GM12878 (cell line): Measurements from ENCODE around the gene SESTD1.

Experiments
- BHLHE40 ChIP-seq, 2 experiments: fragments of 450-650 bp in 1 of 2; IDR thresholded peaks; 2 replicates each; pipeline ENCODE4 v1.6.1; 2011 to 2017; ENCODE audit warnings: low read depth in 2 of 2, borderline replicate concordance in 1 of 2, improper control_type of control experiment in 1 of 2, low read length in 1 of 2, mild to moderate bottlenecking in 1 of 2
- CTCF ChIP-seq, 3 experiments: IDR thresholded peaks in 2 of 3; conservative IDR thresholded peaks in 1 of 3; 2 replicates each; pipeline ENCODE4 v1.5.1; 2011; ENCODE audit warnings: low read depth in 3 of 3, low read length in 3 of 3, mild to moderate bottlenecking in 3 of 3, control low read depth in 2 of 3, moderate library complexity in 2 of 3, inconsistent platforms in 1 of 3, mixed read lengths in 1 of 3; ENCODE audit not compliant: control insufficient read depth in 2 of 3, insufficient read depth in 1 of 3; ENCODE audit errors: extremely low read depth in 1 of 3
- CUX1 ChIP-seq: IDR thresholded peaks from 2 replicates; pipeline ENCODE4 v1.6.1; 2012; ENCODE audit warnings: improper control_type of control experiment, low read depth, low read length; ENCODE audit not compliant: insufficient replicate concordance
- EP300 ChIP-seq, 2 experiments: fragments of 150-350 bp in 1 of 2; IDR thresholded peaks; 2 replicates each; pipeline ENCODE4 v1.6.1; 2011 to 2012; ENCODE audit warnings: low read depth in 2 of 2, low read length in 2 of 2, borderline replicate concordance in 1 of 2, improper control_type of control experiment in 1 of 2, inconsistent platforms in 1 of 2; ENCODE audit not compliant: control insufficient read depth in 1 of 2
- NR2F1 ChIP-seq: fragments of 450-650 bp; conservative IDR thresholded peaks from 2 replicates; pipeline ENCODE4 v1.6.1; 2017; ENCODE audit warnings: mild to moderate bottlenecking
- NRF1 ChIP-seq: conservative IDR thresholded peaks from 2 replicates; pipeline ENCODE4 v1.6.1; 2011; ENCODE audit warnings: mild to moderate bottlenecking, low read depth, low read length, improper control_type of control experiment
- POLR2A ChIP-seq: IDR thresholded peaks from 2 replicates; pipeline ENCODE4 v1.6.1; 2011; ENCODE audit warnings: low read depth, mild to moderate bottlenecking, low read length
- POLR2AphosphoS5 ChIP-seq: IDR thresholded peaks from 2 replicates; pipeline ENCODE4 v1.6.1; 2011; ENCODE audit warnings: mild to moderate bottlenecking, low read length, inconsistent platforms
- RAD21 ChIP-seq: IDR thresholded peaks from 2 replicates; pipeline ENCODE4 v1.6.1; 2011; ENCODE audit warnings: mild to moderate bottlenecking, low read depth, low read length, moderate library complexity; ENCODE audit not compliant: insufficient read depth
- SREBF2 ChIP-seq: IDR thresholded peaks from 2 replicates; pipeline ENCODE4 v1.6.1; 2012; ENCODE audit warnings: mild to moderate bottlenecking, low read length
- TAF1 ChIP-seq: IDR thresholded peaks from 2 replicates; pipeline ENCODE4 v1.6.1; 2011; ENCODE audit warnings: mild to moderate bottlenecking, low read depth, low read length, borderline replicate concordance
- TCF12 ChIP-seq: IDR thresholded peaks from 2 replicates; pipeline ENCODE4 v1.6.1; 2011; ENCODE audit warnings: low read depth, mild to moderate bottlenecking, low read length
- ZNF274 ChIP-seq: IDR thresholded peaks from one replicate; pipeline ENCODE4 v1.8.0; 2011; ENCODE audit not compliant: insufficient read length, insufficient read depth
- ZZZ3 ChIP-seq: IDR thresholded peaks from 2 replicates; pipeline ENCODE4 v1.6.1; 2011; ENCODE audit warnings: low read depth; ENCODE audit not compliant: control insufficient read depth, insufficient read length

DNA sequence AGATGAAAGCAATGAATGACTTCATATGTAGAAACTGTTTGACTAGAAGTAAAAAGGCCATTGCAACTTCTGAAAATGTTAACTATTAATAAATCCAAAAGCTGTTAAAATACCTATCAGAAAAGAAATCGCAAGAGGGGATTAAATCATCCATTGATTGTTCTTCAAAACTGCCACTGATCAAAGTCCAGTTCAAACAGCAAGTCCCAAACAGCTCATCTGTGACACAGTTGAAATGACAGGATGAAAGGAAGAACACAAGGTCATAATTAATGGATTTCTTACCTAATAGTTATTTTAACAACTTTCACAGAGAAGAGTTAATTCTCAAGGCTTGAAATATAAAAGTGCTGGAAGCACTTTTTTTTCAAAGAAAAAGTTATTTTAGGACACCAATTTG is 90.4 kb downstream of the SESTD1 start:
- no peak for TF ChIP-seq EP300 (IDR thresholded peaks at IDR 0.05; ENCODE audit: borderline replicate concordance in 1 of 2, control insufficient read depth in 1 of 2, low read depth in 2 of 2, low read length in 2 of 2)
- no peak for TF ChIP-seq POLR2AphosphoS5
- TF ChIP-seq ZZZ3: no peak
- TF ChIP-seq CTCF (IDR thresholded peaks at IDR 0.05 in 2 of 3, conservative IDR thresholded peaks at IDR 0.05 in 1 of 3; ENCODE audit: control insufficient read depth in 2 of 3, extremely low read depth in 1 of 3, insufficient read depth in 1 of 3, low read depth in 3 of 3, low read length in 3 of 3): no peak
- no peak for TF ChIP-seq NR2F1
- TF ChIP-seq ZNF274: no peak
- no peak for TF ChIP-seq CUX1
- TF ChIP-seq NRF1: no peak
- TF ChIP-seq RAD21: no peak
- TF ChIP-seq SREBF2: no peak
- no peak for TF ChIP-seq POLR2A
- no peak for TF ChIP-seq BHLHE40 (IDR thresholded peaks at IDR 0.05; ENCODE audit: borderline replicate concordance in 1 of 2, low read depth in 2 of 2, low read length in 1 of 2)
- no peak for TF ChIP-seq TCF12
- no peak for TF ChIP-seq TAF1
